Measurements from ENCODE around the gene HIGD2A.

Gene HIGD2A

DNA sequence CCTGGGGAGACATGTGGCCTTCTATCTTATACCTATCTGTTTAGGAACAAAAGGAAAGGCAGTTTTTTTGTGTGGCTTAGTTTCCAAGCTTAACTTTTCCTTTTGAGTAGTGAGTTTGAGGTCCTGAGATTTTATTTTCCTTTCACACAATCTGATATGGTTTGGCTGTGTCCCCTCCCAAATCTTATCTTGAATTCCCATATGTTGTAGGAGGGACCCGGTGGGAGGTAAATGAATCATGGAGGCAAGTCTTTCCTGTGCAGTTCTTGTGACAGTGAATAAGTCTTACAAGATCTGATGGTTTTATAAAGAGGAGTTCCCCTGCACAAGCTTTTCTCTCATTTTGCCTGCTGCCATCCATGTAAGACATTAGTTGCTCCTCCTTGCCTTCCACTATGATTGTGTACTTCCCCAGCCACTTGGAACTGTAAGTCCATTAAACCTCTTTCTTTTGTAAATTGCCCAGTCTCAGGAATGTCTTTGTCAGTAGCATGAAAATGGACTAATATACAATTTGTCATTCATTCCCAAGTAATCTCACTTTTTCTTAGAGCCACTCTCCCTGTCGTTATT lies 32.5 kb downstream of the HIGD2A start:
- DNase-seq (ENCODE audit: extremely low spot score): no peak
- TF ChIP-seq, protein P1, sequence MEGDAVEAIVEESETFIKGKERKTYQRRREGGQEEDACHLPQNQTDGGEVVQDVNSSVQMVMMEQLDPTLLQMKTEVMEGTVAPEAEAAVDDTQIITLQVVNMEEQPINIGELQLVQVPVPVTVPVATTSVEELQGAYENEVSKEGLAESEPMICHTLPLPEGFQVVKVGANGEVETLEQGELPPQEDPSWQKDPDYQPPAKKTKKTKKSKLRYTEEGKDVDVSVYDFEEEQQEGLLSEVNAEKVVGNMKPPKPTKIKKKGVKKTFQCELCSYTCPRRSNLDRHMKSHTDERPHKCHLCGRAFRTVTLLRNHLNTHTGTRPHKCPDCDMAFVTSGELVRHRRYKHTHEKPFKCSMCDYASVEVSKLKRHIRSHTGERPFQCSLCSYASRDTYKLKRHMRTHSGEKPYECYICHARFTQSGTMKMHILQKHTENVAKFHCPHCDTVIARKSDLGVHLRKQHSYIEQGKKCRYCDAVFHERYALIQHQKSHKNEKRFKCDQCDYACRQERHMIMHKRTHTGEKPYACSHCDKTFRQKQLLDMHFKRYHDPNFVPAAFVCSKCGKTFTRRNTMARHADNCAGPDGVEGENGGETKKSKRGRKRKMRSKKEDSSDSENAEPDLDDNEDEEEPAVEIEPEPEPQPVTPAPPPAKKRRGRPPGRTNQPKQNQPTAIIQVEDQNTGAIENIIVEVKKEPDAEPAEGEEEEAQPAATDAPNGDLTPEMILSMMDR (IDR thresholded peaks at IDR 0.05; ENCODE audit: control extremely low read depth, extremely low read depth, low read depth, missing control alignments): no peak
- POLR2A ChIA-PET: no interaction called here
- CTCF ChIA-PET: interaction anchor here (0.8 to 1.8 kb wide), 2 partner anchors 27 to 30 kb away, joined by 3 to 8 read pairs; partner anchors contain the start of gene FAF2

DNA sequence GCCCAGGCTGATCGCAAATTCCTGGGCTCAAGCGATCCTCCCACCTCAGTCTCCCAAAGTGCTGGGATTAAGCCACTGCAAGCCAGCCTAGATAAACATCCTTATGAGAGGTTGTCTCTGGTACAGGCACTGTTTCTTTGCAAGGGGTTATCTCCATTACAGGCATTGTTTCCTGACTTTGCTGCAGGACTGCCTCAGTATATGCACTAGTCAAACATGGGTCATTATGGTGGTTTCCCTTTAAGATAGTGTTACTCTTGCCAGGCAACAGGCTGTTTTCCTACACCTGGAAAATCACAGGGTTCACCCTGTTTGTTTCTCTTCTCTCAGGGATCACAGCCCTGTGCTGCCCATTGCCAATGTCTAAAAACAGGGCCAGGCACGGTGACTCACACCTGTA lies 35.6 kb downstream of the HIGD2A start:
- no peak for DNase-seq (ENCODE audit: extremely low spot score)
- TF ChIP-seq, protein P1 (IDR thresholded peaks at IDR 0.05; ENCODE audit: control extremely low read depth, extremely low read depth, low read depth, missing control alignments): no peak
- ChIA-PET CTCF (interaction anchor here (2.1 kb wide), 1 partner anchor 23 kb away, joined by 7 read pairs; the partner anchor contains the start of gene FAF2), POLR2A (no interaction called here)

DNA sequence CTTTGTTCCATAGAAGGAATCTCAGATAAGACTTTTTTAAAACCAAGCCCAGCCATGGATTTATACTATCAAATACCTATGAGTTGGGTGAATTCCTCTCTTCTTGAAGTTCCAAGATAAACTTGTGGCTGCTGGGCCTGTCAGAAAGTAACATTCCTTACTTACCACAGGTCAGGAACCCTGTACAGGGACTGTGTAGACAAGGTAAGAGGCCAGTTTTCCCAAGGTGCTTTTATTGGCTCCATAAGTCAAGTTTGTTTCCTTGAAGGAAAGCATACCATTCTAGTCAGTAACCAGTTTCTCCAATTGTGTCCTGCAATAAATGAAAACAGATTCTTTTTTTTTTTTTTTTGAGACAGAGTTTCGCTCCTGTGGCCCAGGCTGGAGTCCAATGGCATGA lies 36.6 kb downstream of the HIGD2A start:
- no peak for DNase-seq (ENCODE audit: extremely low spot score)
- TF ChIP-seq, protein P1 (IDR thresholded peaks at IDR 0.05; ENCODE audit: control extremely low read depth, extremely low read depth, low read depth, missing control alignments): no peak
- ChIA-PET POLR2A (no interaction called here), CTCF (interaction anchor here (1.7 kb wide), 1 partner anchor 8 kb away, joined by 5 read pairs; the partner anchor contains the start of gene CLTB)

GRCh38 chr5:176425791-176426190 lies 37.2 kb downstream of the HIGD2A start:
- POLR2A ChIA-PET: no interaction called here
- CTCF ChIA-PET: interaction anchor here (0.8 to 1.7 kb wide), 3 partner anchors 9 to 152 kb away, joined by 3 to 5 read pairs (median 3); partner anchors contain the start of gene CLTB
- TF ChIP-seq, protein P1 (IDR thresholded peaks at IDR 0.05; ENCODE audit: control extremely low read depth, extremely low read depth, low read depth, missing control alignments): no peak
- DNase-seq (ENCODE audit: extremely low spot score): no peak

- POLR2A ChIA-PET: no interaction called here
- TF ChIP-seq, protein P1 (IDR thresholded peaks at IDR 0.05; ENCODE audit: control extremely low read depth, extremely low read depth, low read depth, missing control alignments): no peak
- CTCF ChIA-PET: interaction anchor here (1.2 to 1.7 kb wide), 2 partner anchors 10 to 21 kb away, joined by 3 to 5 read pairs; partner anchors contain the start of gene CLTB
- DNase-seq (ENCODE audit: extremely low spot score): no peak
Measured at GRCh38 chr5:176426876-176427275, 38.3 kb downstream of the HIGD2A start.

- DNase-seq (ENCODE audit: extremely low spot score): no peak
- POLR2A ChIA-PET: interaction anchor here (0.5 kb wide), 1 partner anchor 101 kb away, joined by 4 read pairs; no protein-coding TSS in a partner anchor
- TF ChIP-seq, protein P1 (IDR thresholded peaks at IDR 0.05; ENCODE audit: control extremely low read depth, extremely low read depth, low read depth, missing control alignments): no peak
- CTCF ChIA-PET: interaction anchor here (1.2 kb wide), 1 partner anchor 11 kb away, joined by 3 read pairs; the partner anchor contains the start of gene CLTB
Measured at GRCh38 chr5:176427971-176428370, 39.4 kb downstream of the HIGD2A start.
